GM12864 (cell line): ENCODE measurements around the gene STK38L.

Experiments used
- DNase-seq: peaks from one replicate; pipeline ENCODE4 v3.0.0-alpha.2; 2011; ENCODE audit warnings: low read depth
- H3K4me3 ChIP-seq: 2 replicates; pipeline ENCODE4 v1.5.1; 2011; ENCODE audit warnings: mild to moderate bottlenecking, low read depth, low read length, control low read depth
- CTCF ChIP-seq: IDR thresholded peaks from 2 replicates; pipeline ENCODE4 v1.5.1; 2011; ENCODE audit warnings: low read depth, mild to moderate bottlenecking, moderate library complexity, low read length, control low read depth, inconsistent platforms; ENCODE audit errors: missing control alignments

Gene STK38L

GRCh38 chr12:27260746-27261145 lies 16.7 kb downstream of the STK38L start:
- DNase-seq, result no peak
- TF ChIP-seq CTCF, result no peak
- H3K4me3 ChIP-seq, result no peak overlapping the region

GRCh38 chr12:27261866-27262265 lies 17.8 kb downstream of the STK38L start:
- no peak for DNase-seq
- no peak for TF ChIP-seq CTCF
- no peak overlapping the region for H3K4me3 ChIP-seq

GRCh38 chr12:27270148-27270547 lies 26.1 kb downstream of the STK38L start:
- no peak overlapping the region for H3K4me3 ChIP-seq
- no peak for TF ChIP-seq CTCF
- no peak for DNase-seq

- TF ChIP-seq CTCF, result no peak
- no peak for DNase-seq
- no peak overlapping the region for H3K4me3 ChIP-seq
These were observed 27.1 kb downstream of the STK38L start for GRCh38 chr12:27271206-27271605.

GRCh38 chr12:27272373-27273028 lies 28.4 kb downstream of the STK38L start:
- H3K4me3 ChIP-seq, result no peak overlapping the region
- TF ChIP-seq CTCF, result no peak
- no peak for DNase-seq

GRCh38 chr12:27273114-27273513 lies 29.0 kb downstream of the STK38L start:
- no peak for TF ChIP-seq CTCF
- no peak for DNase-seq
- H3K4me3 ChIP-seq, result no peak overlapping the region

GRCh38 chr12:27274706-27275105 lies 30.6 kb downstream of the STK38L start:
- DNase-seq, result no peak
- TF ChIP-seq CTCF, result no peak
- no peak overlapping the region for H3K4me3 ChIP-seq
